OCI-M1 (cell line): ENCODE results near the gene ST6GAL1.
"Not testable (repeated sequence)": the region's sequence is repeated elsewhere in the genome, so short reads cannot be mapped to it uniquely, and the experiment has no call there.

Source experiments
- DNase-seq: peaks from one replicate; lab custom pipeline; 2025; lab: John Stamatoyannopoulos, UW

ST6GAL1 gene

GRCh38 chr3:186994000-186994955, 64.0 kb downstream of the ST6GAL1 start:
- DNase-seq: no peak

- peak; percentile 31 for DNase-seq
Measured at GRCh38 chr3:186996356-186996755, 66.0 kb downstream of the ST6GAL1 start.

GRCh38 chr3:186997061-186997460, 66.7 kb downstream of the ST6GAL1 start:
- DNase-seq: peak; percentile 80

- DNase-seq: peak; percentile 44
Measured at GRCh38 chr3:186997473-186997939, 67.2 kb downstream of the ST6GAL1 start.

- DNase-seq: no peak
Measured at GRCh38 chr3:186998937-186999368, 68.6 kb downstream of the ST6GAL1 start.

GRCh38 chr3:187000711-187001151, 70.4 kb downstream of the ST6GAL1 start:
- DNase-seq: no peak

- no peak for DNase-seq
Measured at GRCh38 chr3:187002915-187003314, 72.6 kb downstream of the ST6GAL1 start.

GRCh38 chr3:187005827-187006481, 75.6 kb downstream of the ST6GAL1 start:
- DNase-seq: no peak

GRCh38 chr3:187006864-187007630, 76.7 kb downstream of the ST6GAL1 start:
- no peak for DNase-seq

GRCh38 chr3:187010382-187010781, 80.1 kb downstream of the ST6GAL1 start:
- not testable (repeated sequence) for DNase-seq

- DNase-seq: no peak
Measured at GRCh38 chr3:187011915-187012314, 81.6 kb downstream of the ST6GAL1 start.

- no peak for DNase-seq
Measured at GRCh38 chr3:187012609-187013051, 82.3 kb downstream of the ST6GAL1 start.

- no peak for DNase-seq
Measured at GRCh38 chr3:187013159-187013716, 82.9 kb downstream of the ST6GAL1 start.

GRCh38 chr3:187014417-187014864, 84.1 kb downstream of the ST6GAL1 start:
- no peak for DNase-seq

GRCh38 chr3:187015903-187016638, 85.7 kb downstream of the ST6GAL1 start:
- DNase-seq: no peak

- DNase-seq: no peak
Measured at GRCh38 chr3:187016639-187017345, 86.5 kb downstream of the ST6GAL1 start.

- DNase-seq: no peak
Measured at GRCh38 chr3:187017511-187018230, 87.3 kb downstream of the ST6GAL1 start.

- DNase-seq: peak; percentile 17
Measured at GRCh38 chr3:187019542-187020072, 89.3 kb downstream of the ST6GAL1 start.

- DNase-seq: peak; percentile 9
Measured at GRCh38 chr3:187020376-187020775, 90.0 kb downstream of the ST6GAL1 start.
